ENCODE results near the gene CKAP4.
A peak's percentile ranks its signal among the peaks of the same experiment; 100 is the strongest.

Gene CKAP4

DNA sequence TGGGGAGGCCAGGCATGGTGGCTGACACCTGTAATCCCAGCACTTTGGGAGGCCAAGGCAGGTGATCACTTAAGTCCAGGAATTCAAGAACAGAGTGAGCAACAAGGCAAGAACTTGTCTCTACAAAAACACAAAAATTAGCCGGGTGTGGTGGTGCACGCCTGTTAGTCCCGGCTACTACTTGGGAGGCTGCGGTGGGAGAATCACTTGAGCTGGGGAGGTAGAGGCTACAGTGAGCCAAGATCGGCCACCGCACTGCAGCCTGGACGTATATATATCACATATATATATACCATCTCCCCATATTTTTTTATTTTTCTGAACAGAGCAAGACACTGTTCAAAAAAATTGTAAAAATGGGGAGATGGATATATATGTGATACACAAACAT is 19.5 kb downstream of the CKAP4 start:
- H3K4me2 ChIP-seq (ENCODE audit: low read length): no peak overlapping the region
- H3K27ac ChIP-seq (ENCODE audit: low read depth, low read length): no peak overlapping the region
- no peaks in the 10 kb centered on the region; the same call in 1 of the 2 replicates for H3K27me3 ChIP-seq (ENCODE audit: control insufficient read depth, low read length)
- H3F3A ChIP-seq (ENCODE audit: control insufficient read depth, insufficient read depth): no peaks in the 10 kb centered on the region
- no peak for TF ChIP-seq CTCF (IDR thresholded peaks at IDR 0.05; ENCODE audit: low read depth, low read length, poor library complexity, severe bottlenecking)
- no peak for TF ChIP-seq EZH2phosphoT487 (IDR thresholded peaks at IDR 0.05; ENCODE audit: borderline replicate concordance, low read length)
- no peaks in the 10 kb centered on the region for H3K9me2 ChIP-seq (replicated peaks; ENCODE audit: control insufficient read depth, low read length)
- no peaks in the 10 kb centered on the region for H3K36me3 ChIP-seq (ENCODE audit: control insufficient read depth, low read length)
- H3K4me1 ChIP-seq (ENCODE audit: control insufficient read depth, low read length): no peaks in the 10 kb centered on the region
- no peak overlapping the region for H3K4me3 ChIP-seq (ENCODE audit: low read length)
- no peaks in the 10 kb centered on the region for H3K9me3 ChIP-seq (ENCODE audit: control insufficient read depth, insufficient read depth, low read length)
- H3K79me2 ChIP-seq (ENCODE audit: control insufficient read depth, low read length): no peaks in the 10 kb centered on the region
- H4K20me1 ChIP-seq (ENCODE audit: control insufficient read depth, insufficient read depth, low read depth, low read length): no peaks in the 10 kb centered on the region

DNA sequence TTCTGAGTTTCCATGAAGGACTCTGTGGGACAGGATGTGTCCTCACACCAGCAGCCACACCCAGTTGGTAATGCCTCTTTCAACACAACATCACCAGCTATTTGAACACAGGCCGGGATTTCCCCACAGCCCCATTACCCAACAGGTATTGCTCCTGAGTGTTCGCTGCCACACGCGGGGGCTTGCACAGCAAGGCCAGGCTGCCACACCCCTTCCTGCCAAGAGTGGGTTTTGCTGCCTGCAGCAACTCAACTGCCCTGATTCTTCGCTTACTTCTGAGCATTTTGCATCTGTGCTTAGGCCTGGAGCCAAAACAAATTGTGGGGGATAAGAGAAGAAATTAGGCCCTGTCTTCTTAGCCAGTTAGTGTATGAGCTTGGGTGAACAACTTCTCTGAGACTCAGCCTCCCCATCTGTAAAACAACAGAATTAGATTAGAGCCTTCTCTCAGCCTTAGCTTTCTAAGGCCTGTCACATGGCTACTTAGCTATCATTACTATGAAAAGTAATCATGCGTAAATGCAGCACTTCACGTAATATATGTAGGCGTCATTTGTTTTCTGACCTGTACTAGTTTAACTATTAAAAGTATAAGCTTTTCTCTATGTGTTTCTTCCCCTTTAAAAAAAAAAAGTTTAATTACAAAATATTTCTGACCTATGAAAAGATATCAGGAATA is 20.0 kb downstream of the CKAP4 start:
- Histone ChIP-seq H3K4me2 (ENCODE audit: low read length) (no peak overlapping the region), H3K27me3 (ENCODE audit: control insufficient read depth, low read length) (no peaks in the 10 kb centered on the region; the same call in 1 of the 2 replicates), H3K9me2 (replicated peaks; ENCODE audit: control insufficient read depth, low read length) (no peaks in the 10 kb centered on the region), H3K4me1 (ENCODE audit: control insufficient read depth, low read length) (no peaks in the 10 kb centered on the region), H3K9me3 (ENCODE audit: control insufficient read depth, insufficient read depth, low read length) (no peaks in the 10 kb centered on the region), H4K20me1 (ENCODE audit: control insufficient read depth, insufficient read depth, low read depth, low read length) (no peaks in the 10 kb centered on the region), H3K36me3 (ENCODE audit: control insufficient read depth, low read length) (no peaks in the 10 kb centered on the region), H3K4me3 (ENCODE audit: low read length) (no peak overlapping the region), H3F3A (ENCODE audit: control insufficient read depth, insufficient read depth) (no peaks in the 10 kb centered on the region), H3K79me2 (ENCODE audit: control insufficient read depth, low read length) (no peaks in the 10 kb centered on the region), H3K27ac (ENCODE audit: low read depth, low read length) (no peak overlapping the region)
- TF ChIP-seq CTCF (IDR thresholded peaks at IDR 0.05; ENCODE audit: low read depth, low read length, poor library complexity, severe bottlenecking) (no peak), EZH2phosphoT487 (IDR thresholded peaks at IDR 0.05; ENCODE audit: borderline replicate concordance, low read length) (no peak)

DNA sequence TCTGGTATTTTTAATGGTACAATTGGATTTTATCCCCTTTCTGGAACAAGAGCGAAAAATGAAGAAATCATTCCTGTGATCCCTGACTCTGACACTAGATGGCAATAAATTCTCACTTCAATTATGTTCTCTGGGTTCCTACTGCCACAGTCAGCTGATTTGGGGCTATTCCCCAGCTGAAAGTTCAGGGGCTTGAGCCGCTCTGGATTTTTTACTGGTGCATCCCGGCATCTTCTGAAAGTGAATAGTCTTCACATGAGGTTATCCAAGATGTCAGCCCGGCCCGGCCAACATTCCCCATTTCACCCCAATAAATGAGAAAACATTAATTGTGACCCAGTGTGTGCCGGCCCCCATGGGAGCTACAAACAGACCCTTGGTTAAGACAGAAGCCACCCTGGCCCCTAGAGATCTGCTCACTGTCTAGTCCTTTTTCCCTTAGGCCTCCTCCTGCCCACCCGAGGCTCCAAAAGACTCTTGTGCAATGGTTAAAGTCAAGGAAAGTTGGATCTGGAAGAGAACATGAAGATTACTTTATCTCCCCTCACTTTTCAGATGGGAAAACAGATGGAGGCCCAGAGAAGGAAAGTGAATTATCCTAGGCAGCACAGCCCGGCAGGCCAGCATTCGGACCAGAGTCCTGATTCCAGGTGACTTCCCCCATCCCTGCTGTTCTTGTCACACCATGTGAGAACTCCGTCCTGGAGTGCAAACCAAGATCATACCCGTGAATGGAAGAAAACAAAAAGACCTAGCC is 20.8 kb downstream of the CKAP4 start:
- Histone ChIP-seq H3K9me2 (replicated peaks; ENCODE audit: control insufficient read depth, low read length) (no peaks in the 10 kb centered on the region), H3K27ac (ENCODE audit: low read depth, low read length) (no peak overlapping the region), H3K79me2 (ENCODE audit: control insufficient read depth, low read length) (no peaks in the 10 kb centered on the region), H3K4me3 (ENCODE audit: low read length) (no peak overlapping the region), H3K36me3 (ENCODE audit: control insufficient read depth, low read length) (no peaks in the 10 kb centered on the region), H3F3A (ENCODE audit: control insufficient read depth, insufficient read depth) (no peaks in the 10 kb centered on the region), H3K9me3 (ENCODE audit: control insufficient read depth, insufficient read depth, low read length) (no peaks in the 10 kb centered on the region), H3K27me3 (ENCODE audit: control insufficient read depth, low read length) (no peaks in the 10 kb centered on the region; the same call in 1 of the 2 replicates), H4K20me1 (ENCODE audit: control insufficient read depth, insufficient read depth, low read depth, low read length) (no peaks in the 10 kb centered on the region), H3K4me1 (ENCODE audit: control insufficient read depth, low read length) (no peaks in the 10 kb centered on the region), H3K4me2 (ENCODE audit: low read length) (no peak overlapping the region)
- TF ChIP-seq EZH2phosphoT487 (IDR thresholded peaks at IDR 0.05; ENCODE audit: borderline replicate concordance, low read length) (no peak), CTCF (IDR thresholded peaks at IDR 0.05; ENCODE audit: low read depth, low read length, poor library complexity, severe bottlenecking) (peak; percentile 67)

Data from DOHH2 (cell line).